ENCODE data around the gene MRPL52. TPM values are rescaled to one million over a fixed set of nuclear protein-coding genes. Genes with fewer than 3 reads are reported as not detected.

The MRPL52 gene
- total and polyA plus RNA-seq, 4 donors = 37.2 to 56.0 (median 48.2) TPM

GRCh38 chr14:22814941-22815713 is 14.6 kb upstream of the MRPL52 start, which contains the start of gene SLC7A7:
Gene SLC7A7 (minus strand): TSS chr14:22815435. CDS start chr14:22813398, 2,037 bp downstream.
- Histone ChIP-seq H3K9me3 (ENCODE audit: control insufficient read depth, low read length) (no peaks in the 10 kb centered on the region), H3K27ac (ENCODE audit: low read depth in 1 of 2, low read length in 2 of 2) (peak within 1 kb of the TSS in 1 of 2 donors; percentile 30), H3K36me3 (ENCODE audit: control insufficient read depth in 1 of 2, insufficient read depth in 2 of 2, low read length in 1 of 2) (no peaks in the 10 kb centered on the region), H3K4me1 (ENCODE audit: control insufficient read depth in 1 of 2, insufficient read depth in 2 of 2, low read length in 2 of 2) (no peaks in the 10 kb centered on the region), H3K4me3 (ENCODE audit: low read length in 2 of 2) (no peak within 1 kb of the TSS), H3K27me3 (ENCODE audit: control insufficient read depth in 1 of 2, insufficient read depth in 2 of 2, low read length in 1 of 2) (no peaks in the 10 kb centered on the region)
- no peak for ATAC-seq (ENCODE audit: low FRiP score)
- intact Hi-C loops (cut with DNase I) = loop anchor here in 1 of 2 donors (5.0 to 10.0 kb wide), 3 partner anchors 48 to 250 kb away; partner anchors contain the start of gene OXA1L
- DNase-seq = no peak
- WGBS, 2 donors = 52 to 63% methylated on average over 10 of the region's 10 CpGs

- WGBS, 2 donors = 8 to 11% methylated on average over 9 to 10 of the region's 10 CpGs
- H3K27me3 ChIP-seq (ENCODE audit: control insufficient read depth in 1 of 2, insufficient read depth in 2 of 2, low read length in 1 of 2) = no peaks in the 10 kb centered on the region
- H3K4me3 ChIP-seq (ENCODE audit: low read length in 2 of 2) = no peak overlapping the region
- no peaks in the 10 kb centered on the region for H3K9me3 ChIP-seq (ENCODE audit: control insufficient read depth, low read length)
- no peaks in the 10 kb centered on the region for H3K36me3 ChIP-seq (ENCODE audit: control insufficient read depth in 1 of 2, insufficient read depth in 2 of 2, low read length in 1 of 2)
- H3K4me1 ChIP-seq (ENCODE audit: control insufficient read depth in 1 of 2, insufficient read depth in 2 of 2, low read length in 2 of 2) = no peaks in the 10 kb centered on the region
- DNase-seq = peak in 1 of 2 donors; percentile 86
- peak overlapping the region; percentile 62 to 68 for H3K27ac ChIP-seq (ENCODE audit: low read depth in 1 of 2, low read length in 2 of 2)
- intact Hi-C loops (cut with DNase I) = loop anchor here in 1 of 2 donors (5.0 to 10.0 kb wide), 3 partner anchors 52 to 255 kb away; partner anchors contain the start of gene OXA1L
- peak; percentile 65 for ATAC-seq (ENCODE audit: low FRiP score)
Observed at GRCh38 chr14:22819151-22819988, 10.3 kb upstream of the MRPL52 start.

GRCh38 chr14:22820731-22821130 is 9.0 kb upstream of the MRPL52 start:
- Histone ChIP-seq H3K27ac (ENCODE audit: low read depth in 1 of 2, low read length in 2 of 2) (no peak overlapping the region), H3K27me3 (ENCODE audit: control insufficient read depth in 1 of 2, insufficient read depth in 2 of 2, low read length in 1 of 2) (no peaks in the 10 kb centered on the region), H3K9me3 (ENCODE audit: control insufficient read depth, low read length) (no peaks in the 10 kb centered on the region), H3K36me3 (ENCODE audit: control insufficient read depth in 1 of 2, insufficient read depth in 2 of 2, low read length in 1 of 2) (no peaks in the 10 kb centered on the region), H3K4me3 (ENCODE audit: low read length in 2 of 2) (no peak overlapping the region), H3K4me1 (ENCODE audit: control insufficient read depth in 1 of 2, insufficient read depth in 2 of 2, low read length in 2 of 2) (peaks cover 0 to 3% of the 10 kb centered on the region in 2 donors)
- DNase-seq (no peak), ATAC-seq (ENCODE audit: low FRiP score) (no peak)
- intact Hi-C loops (cut with DNase I) = no loop called here
- WGBS, 2 donors = 92% methylated on average over 1 of the region's 1 CpG

- no peak for DNase-seq
- Histone ChIP-seq H3K4me1 (ENCODE audit: control insufficient read depth in 1 of 2, insufficient read depth in 2 of 2, low read length in 2 of 2) (peaks cover 0 to 3% of the 10 kb centered on the region in 2 donors), H3K4me3 (ENCODE audit: low read length in 2 of 2) (no peak overlapping the region), H3K9me3 (ENCODE audit: control insufficient read depth, low read length) (no peaks in the 10 kb centered on the region), H3K36me3 (ENCODE audit: control insufficient read depth in 1 of 2, insufficient read depth in 2 of 2, low read length in 1 of 2) (no peaks in the 10 kb centered on the region), H3K27ac (ENCODE audit: low read depth in 1 of 2, low read length in 2 of 2) (peak overlapping the region in 1 of 2 donors; percentile 29), H3K27me3 (ENCODE audit: control insufficient read depth in 1 of 2, insufficient read depth in 2 of 2, low read length in 1 of 2) (no peaks in the 10 kb centered on the region)
- ATAC-seq (ENCODE audit: low FRiP score) = no peak
- intact Hi-C loops (cut with DNase I) = loop anchor here in 1 of 2 donors (2.0 kb wide), 1 partner anchor 31 kb away; no protein-coding TSS in a partner anchor
- 88 to 90% methylated on average over 24 of the region's 24 CpGs for WGBS, 2 donors
Observed at GRCh38 chr14:22821193-22822015, 8.3 kb upstream of the MRPL52 start.

- peak overlapping the region in 1 of 2 donors; percentile 67 for H3K27ac ChIP-seq (ENCODE audit: low read depth in 1 of 2, low read length in 2 of 2)
- H3K36me3 ChIP-seq (ENCODE audit: control insufficient read depth in 1 of 2, insufficient read depth in 2 of 2, low read length in 1 of 2) = no peaks in the 10 kb centered on the region
- intact Hi-C loops (cut with DNase I) = loop anchor here in 1 of 2 donors (2.0 kb wide), 1 partner anchor 31 kb away; no protein-coding TSS in a partner anchor
- no peak overlapping the region for H3K4me3 ChIP-seq (ENCODE audit: low read length in 2 of 2)
- DNase-seq (peak in 1 of 2 donors; percentile 78), ATAC-seq (ENCODE audit: low FRiP score) (peak; percentile 5)
- WGBS, 2 donors = 64 to 69% methylated on average over 29 to 32 of the region's 32 CpGs
- peaks cover 0 to 3% of the 10 kb centered on the region in 2 donors for H3K4me1 ChIP-seq (ENCODE audit: control insufficient read depth in 1 of 2, insufficient read depth in 2 of 2, low read length in 2 of 2)
- H3K27me3 ChIP-seq (ENCODE audit: control insufficient read depth in 1 of 2, insufficient read depth in 2 of 2, low read length in 1 of 2) = no peaks in the 10 kb centered on the region
- H3K9me3 ChIP-seq (ENCODE audit: control insufficient read depth, low read length) = no peaks in the 10 kb centered on the region
Observed at GRCh38 chr14:22822016-22822570, 7.6 kb upstream of the MRPL52 start.

GRCh38 chr14:22822571-22823098 is 7.1 kb upstream of the MRPL52 start:
- ATAC-seq (ENCODE audit: low FRiP score) (peak; percentile 89), DNase-seq (peak; percentile 92 to 94)
- Histone ChIP-seq H3K27ac (ENCODE audit: low read depth in 1 of 2, low read length in 2 of 2) (peak overlapping the region in 1 of 2 donors; percentile 67), H3K4me3 (ENCODE audit: low read length in 2 of 2) (peak overlapping the region; percentile 33 to 66), H3K9me3 (ENCODE audit: control insufficient read depth, low read length) (no peaks in the 10 kb centered on the region), H3K36me3 (ENCODE audit: control insufficient read depth in 1 of 2, insufficient read depth in 2 of 2, low read length in 1 of 2) (no peaks in the 10 kb centered on the region), H3K4me1 (ENCODE audit: control insufficient read depth in 1 of 2, insufficient read depth in 2 of 2, low read length in 2 of 2) (peaks cover 0 to 3% of the 10 kb centered on the region in 2 donors), H3K27me3 (ENCODE audit: control insufficient read depth in 1 of 2, insufficient read depth in 2 of 2, low read length in 1 of 2) (no peaks in the 10 kb centered on the region)
- intact Hi-C loops (cut with DNase I) = loop anchor here (1.0 to 2.0 kb wide), 2 partner anchors 30 to 31 kb away; no protein-coding TSS in a partner anchor
- WGBS, 2 donors = 1 to 2% methylated on average over 31 to 34 of the region's 34 CpGs

GRCh38 chr14:22824711-22825359 is 4.9 kb upstream of the MRPL52 start:
- WGBS, 2 donors = 47 to 48% methylated on average over 8 of the region's 8 CpGs
- intact Hi-C loops (cut with DNase I) = no loop called here
- peak in 1 of 2 donors; percentile 76 for DNase-seq
- no peaks in the 10 kb centered on the region for H3K27me3 ChIP-seq (ENCODE audit: control insufficient read depth in 1 of 2, insufficient read depth in 2 of 2, low read length in 1 of 2)
- ATAC-seq (ENCODE audit: low FRiP score) = no peak
- peaks cover 0 to 3% of the 10 kb centered on the region in 2 donors for H3K4me1 ChIP-seq (ENCODE audit: control insufficient read depth in 1 of 2, insufficient read depth in 2 of 2, low read length in 2 of 2)
- H3K4me3 ChIP-seq (ENCODE audit: low read length in 2 of 2) = no peak overlapping the region
- H3K9me3 ChIP-seq (ENCODE audit: control insufficient read depth, low read length) = no peaks in the 10 kb centered on the region
- H3K36me3 ChIP-seq (ENCODE audit: control insufficient read depth in 1 of 2, insufficient read depth in 2 of 2, low read length in 1 of 2) = no peaks in the 10 kb centered on the region
- H3K27ac ChIP-seq (ENCODE audit: low read depth in 1 of 2, low read length in 2 of 2) = no peak overlapping the region
